HEK293 (cell line): ENCODE measurements around the gene CYP2A6.
"Not testable (repeated sequence)": the region's sequence is repeated elsewhere in the genome, so short reads cannot be mapped to it uniquely, and the experiment has no call there.

Experiments
- CTCF ChIA-PET: fragments of 350-600 bp; formaldehyde crosslinking; extraction: SDS; loops from one replicate; lab custom pipeline; 2021; ENCODE audit warnings: antibody characterized with exemption; lab: Yijun Ruan, JAX
- POLR2A ChIA-PET: fragments of 300-600 bp; formaldehyde crosslinking; extraction: SDS; loops from one replicate; lab custom pipeline; 2020; ENCODE audit warnings: antibody characterized with exemption, inconsistent platforms; lab: Yijun Ruan, JAX
- H3K27ac ChIP-seq: fragments of 200-500 bp; sonication (Bioruptor generic); 2 replicates; pipeline ENCODE4 v1.5.1; 2014; ENCODE audit warnings: low read depth, low read length, control low read depth, inconsistent platforms; ENCODE audit errors: extremely low read depth
- H3K36me3 ChIP-seq, 2 experiments: fragments of 200-500 bp in 1 of 2; sonication (Bioruptor generic) in 1 of 2; 1 replicate in 1 of 2; 2 replicates in 1 of 2; pipeline ENCODE4 v1.5.1; 2014 to 2017; ENCODE audit warnings: inconsistent platforms in 2 of 2, low read length in 2 of 2; ENCODE audit not compliant: control insufficient read depth in 2 of 2, insufficient read depth in 1 of 2
- H3K4me1 ChIP-seq: fragments of 200-500 bp; sonication (Bioruptor generic); 2 replicates; pipeline ENCODE4 v1.5.1; 2014; ENCODE audit warnings: mild to moderate bottlenecking, low read length, inconsistent platforms; ENCODE audit not compliant: control insufficient read depth, insufficient read depth
- H3K4me3 ChIP-seq: 2 replicates; pipeline ENCODE4 v1.5.1; 2011; ENCODE audit warnings: low read depth, mild to moderate bottlenecking, control low read depth, low read length, moderate library complexity
- H3K9me3 ChIP-seq: fragments of 200-500 bp; sonication (Bioruptor generic); 2 replicates; pipeline ENCODE4 v1.5.1; 2014; ENCODE audit warnings: low read depth, low read length, inconsistent platforms; ENCODE audit not compliant: control insufficient read depth, insufficient read depth
- BCL6B ChIP-seq: fragments of 450-650 bp; formaldehyde crosslinking; IDR thresholded peaks from 2 replicates; pipeline ENCODE4 v1.5.1; 2017; ENCODE audit warnings: missing biosample characterization, missing genetic modification characterization
- CTCF ChIP-seq: fragments of 450-650 bp; formaldehyde crosslinking; IDR thresholded peaks from 2 replicates; pipeline ENCODE4 v1.5.1; 2016; ENCODE audit warnings: missing biosample characterization, missing genetic modification characterization
- EGR2 ChIP-seq: fragments of 450-650 bp; formaldehyde crosslinking; IDR thresholded peaks from 2 replicates; pipeline ENCODE4 v1.5.1; 2016; ENCODE audit warnings: low read depth, missing biosample characterization, missing genetic modification characterization
- GFI1B ChIP-seq: fragments of 450-650 bp; formaldehyde crosslinking; IDR thresholded peaks from 2 replicates; pipeline ENCODE4 v1.5.1; 2016; ENCODE audit warnings: missing biosample characterization, missing genetic modification characterization
- GLIS1 ChIP-seq: fragments of 450-650 bp; formaldehyde crosslinking; IDR thresholded peaks from 2 replicates; pipeline ENCODE4 v1.5.1; 2016; ENCODE audit warnings: missing biosample characterization, missing genetic modification characterization
- GLIS2 ChIP-seq: fragments of 450-650 bp; formaldehyde crosslinking; IDR thresholded peaks from 2 replicates; pipeline ENCODE4 v1.5.1; 2016; ENCODE audit warnings: missing biosample characterization, missing genetic modification characterization
- HIC1 ChIP-seq: fragments of 450-650 bp; formaldehyde crosslinking; IDR thresholded peaks from 2 replicates; pipeline ENCODE4 v1.5.1; 2016; ENCODE audit warnings: missing biosample characterization, missing genetic modification characterization
- KLF1 ChIP-seq: fragments of 450-650 bp; formaldehyde crosslinking; IDR thresholded peaks from 2 replicates; pipeline ENCODE4 v1.5.1; 2016; ENCODE audit warnings: missing biosample characterization, missing genetic modification characterization
- YY2 ChIP-seq: fragments of 450-650 bp; formaldehyde crosslinking; IDR thresholded peaks from 2 replicates; pipeline ENCODE4 v1.5.1; 2016; ENCODE audit warnings: missing biosample characterization, missing genetic modification characterization
- ZBTB8A ChIP-seq: fragments of 450-650 bp; formaldehyde crosslinking; IDR thresholded peaks from 2 replicates; pipeline ENCODE4 v1.5.1; 2016; ENCODE audit warnings: missing biosample characterization, missing genetic modification characterization
- ZFHX2 ChIP-seq: fragments of 450-650 bp; formaldehyde crosslinking; conservative IDR thresholded peaks from 2 replicates; pipeline ENCODE4 v1.5.1; 2016; ENCODE audit warnings: missing biosample characterization, missing genetic modification characterization
- ZFP37 ChIP-seq: fragments of 450-650 bp; formaldehyde crosslinking; IDR thresholded peaks from 2 replicates; pipeline ENCODE4 v1.5.1; 2016; ENCODE audit warnings: missing biosample characterization, missing genetic modification characterization
- ZIC2 ChIP-seq: fragments of 450-650 bp; formaldehyde crosslinking; IDR thresholded peaks from 2 replicates; pipeline ENCODE4 v1.5.1; 2016; ENCODE audit warnings: missing biosample characterization, missing genetic modification characterization
- ZNF121 ChIP-seq: fragments of 450-650 bp; formaldehyde crosslinking; IDR thresholded peaks from 2 replicates; pipeline ENCODE4 v1.5.1; 2016; ENCODE audit warnings: missing biosample characterization, missing genetic modification characterization
- ZNF133 ChIP-seq: fragments of 450-650 bp; formaldehyde crosslinking; IDR thresholded peaks from 2 replicates; pipeline ENCODE4 v1.5.1; 2016; ENCODE audit warnings: missing biosample characterization, missing genetic modification characterization
- ZNF223 ChIP-seq: fragments of 450-650 bp; formaldehyde crosslinking; IDR thresholded peaks from 2 replicates; pipeline ENCODE4 v1.5.1; 2016; ENCODE audit warnings: missing biosample characterization, missing genetic modification characterization
- ZNF311 ChIP-seq: fragments of 450-650 bp; formaldehyde crosslinking; IDR thresholded peaks from 2 replicates; pipeline ENCODE4 v1.5.1; 2017; ENCODE audit warnings: missing biosample characterization, missing genetic modification characterization, borderline replicate concordance
- ZNF335 ChIP-seq: fragments of 450-650 bp; formaldehyde crosslinking; conservative IDR thresholded peaks from 2 replicates; pipeline ENCODE4 v1.5.1; 2016; ENCODE audit warnings: missing biosample characterization, missing genetic modification characterization
- ZNF341 ChIP-seq: fragments of 450-650 bp; formaldehyde crosslinking; IDR thresholded peaks from 2 replicates; pipeline ENCODE4; 2016; ENCODE audit warnings: low read depth, missing biosample characterization, missing genetic modification characterization
- ZNF501 ChIP-seq: fragments of 450-650 bp; formaldehyde crosslinking; IDR thresholded peaks from 2 replicates; pipeline ENCODE4 v1.5.1; 2016; ENCODE audit warnings: missing biosample characterization, missing genetic modification characterization
- ZNF571 ChIP-seq: fragments of 450-650 bp; formaldehyde crosslinking; IDR thresholded peaks from 2 replicates; pipeline ENCODE4 v1.5.0; 2017; ENCODE audit warnings: missing biosample characterization, missing genetic modification characterization
- ZNF776 ChIP-seq: fragments of 450-650 bp; formaldehyde crosslinking; IDR thresholded peaks from 2 replicates; pipeline ENCODE4 v1.5.0; 2017; ENCODE audit warnings: missing biosample characterization, missing genetic modification characterization, borderline replicate concordance
- ZNF792 ChIP-seq: fragments of 450-650 bp; formaldehyde crosslinking; IDR thresholded peaks from 2 replicates; pipeline ENCODE4 v1.5.1; 2016; ENCODE audit warnings: missing biosample characterization, missing genetic modification characterization

The CYP2A6 gene

GRCh38 chr19:40818480-40819399 is 31.5 kb downstream of the CYP2A6 start:
- peak; percentile 28; the same call in 1 of the 2 replicates for TF ChIP-seq ZFP37
- TF ChIP-seq HIC1 (tag by site-specific recombination) = peak; percentile 73
- TF ChIP-seq ZNF335 (tag by site-specific recombination) = 0 out of 2 replicates have a peak, but pooled peaks have one; percentile 19
- TF ChIP-seq ZNF121 (tag by site-specific recombination) = peak; percentile 93
- TF ChIP-seq ZNF501 = peak; percentile 77; the same call in 1 of the 2 replicates
- peak; percentile 73 for TF ChIP-seq ZIC2 (tag by site-specific recombination)
- TF ChIP-seq ZBTB8A (tag by site-specific recombination) = 0 out of 2 replicates have a peak, but pooled peaks have one; percentile 37
- peak; percentile 29; the same call in 1 of the 2 replicates for TF ChIP-seq GLIS2
- TF ChIP-seq EGR2 = peak; percentile 35; the same call in 1 of the 2 replicates
- peak; percentile 91 for TF ChIP-seq ZNF223 (tag by site-specific recombination)
- peak; percentile 50; the same call in 1 of the 2 replicates for TF ChIP-seq YY2
- peak; percentile 52; the same call in 1 of the 2 replicates for TF ChIP-seq ZNF341 (tag by site-specific recombination)
- TF ChIP-seq CTCF (tag by site-specific recombination) = peak; percentile 73
- TF ChIP-seq KLF1 (tag by site-specific recombination) = peak; percentile 51
- TF ChIP-seq GFI1B (tag by site-specific recombination) = peak; percentile 26; the same call in 1 of the 2 replicates
- TF ChIP-seq ZFHX2 = peak; percentile 42; the same call in 1 of the 2 replicates
- 0 out of 2 replicates have a peak, but pooled peaks have one; percentile 11 for TF ChIP-seq GLIS1 (tag by site-specific recombination)
- CTCF ChIA-PET = interaction anchor here (0.7 to 7.8 kb wide), 32 partner anchors 7 to 379 kb away, joined by 3 to 77 read pairs (median 4); partner anchors contain the start of genes MIA and RAB4B
- H3K9me3 ChIP-seq, H3K27ac ChIP-seq, H3K36me3 ChIP-seq, H3K4me3 ChIP-seq: not testable (repeated sequence)
- H3K4me1 ChIP-seq = peaks cover 20% of the 10 kb centered on the region
- POLR2A ChIA-PET = interaction anchor here (0.6 to 1.7 kb wide), 4 partner anchors 40 to 156 kb away, joined by 3 to 5 read pairs (median 4); partner anchors contain the start of gene RAB4B

GRCh38 chr19:40815223-40815622 is 35.0 kb downstream of the CYP2A6 start:
- TF ChIP-seq ZNF311 = 0 out of 2 replicates have a peak, but pooled peaks have one; percentile 31
- 0 out of 2 replicates have a peak, but pooled peaks have one; percentile 11 for TF ChIP-seq BCL6B (tag by site-specific recombination)
- TF ChIP-seq ZNF776 (tag by site-specific recombination) = 0 out of 2 replicates have a peak, but pooled peaks have one; percentile 38
- TF ChIP-seq ZNF792 (tag by site-specific recombination) = no peak
- no peak for TF ChIP-seq ZNF571 (tag by site-specific recombination)
- no peak for TF ChIP-seq ZNF133 (tag by site-specific recombination)
- H3K36me3 ChIP-seq = no peaks in the 10 kb centered on the region; a peak in 1 of 3 replicates
- ChIA-PET POLR2A (no interaction called here), CTCF (interaction anchor here (0.6 kb wide), 1 partner anchor 164 kb away, joined by 3 read pairs; no protein-coding TSS in a partner anchor)
- no peaks in the 10 kb centered on the region for H3K9me3 ChIP-seq
- peaks cover 20% of the 10 kb centered on the region for H3K4me1 ChIP-seq
- no peak overlapping the region for H3K27ac ChIP-seq
- no peak overlapping the region for H3K4me3 ChIP-seq
